GM21737 (cell line): ENCODE data around the gene PHACTR1.

Experiments used
- ATAC-seq: cut with Tn5 transposase; IDR thresholded peaks from one replicate; pipeline ENCODE4 v1.9.1; 2021; ENCODE audit warnings: mild to moderate bottlenecking, moderate library complexity; ENCODE audit not compliant: unreplicated experiment

Gene PHACTR1

DNA sequence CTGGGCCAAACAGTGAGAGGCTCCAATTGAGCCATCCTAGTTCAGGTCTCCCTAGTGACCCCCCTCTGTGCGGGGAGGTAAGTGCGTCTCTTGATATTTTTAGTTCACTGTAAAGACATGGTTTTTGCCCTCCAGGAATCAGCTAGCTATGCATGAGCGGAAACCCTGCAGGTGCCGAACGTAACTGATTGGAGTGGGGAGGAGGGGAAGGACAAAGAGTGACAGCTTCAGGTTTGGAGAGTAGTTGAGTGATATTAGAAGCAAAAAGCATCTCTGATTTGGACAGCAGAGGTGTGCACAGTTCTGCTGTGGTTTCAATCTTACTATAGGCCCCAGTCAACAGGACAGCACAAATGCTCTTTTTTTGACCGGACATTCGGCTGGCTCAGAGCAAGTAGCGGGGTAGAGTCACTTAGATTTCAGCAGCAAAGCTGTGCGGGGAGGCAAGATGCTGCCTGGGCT is 580.0 kb downstream of the PHACTR1 start:
- ATAC-seq, result peak; percentile 45

GRCh38 chr6:13297391-13297790 is 580.8 kb downstream of the PHACTR1 start:
- ATAC-seq, result no peak

DNA sequence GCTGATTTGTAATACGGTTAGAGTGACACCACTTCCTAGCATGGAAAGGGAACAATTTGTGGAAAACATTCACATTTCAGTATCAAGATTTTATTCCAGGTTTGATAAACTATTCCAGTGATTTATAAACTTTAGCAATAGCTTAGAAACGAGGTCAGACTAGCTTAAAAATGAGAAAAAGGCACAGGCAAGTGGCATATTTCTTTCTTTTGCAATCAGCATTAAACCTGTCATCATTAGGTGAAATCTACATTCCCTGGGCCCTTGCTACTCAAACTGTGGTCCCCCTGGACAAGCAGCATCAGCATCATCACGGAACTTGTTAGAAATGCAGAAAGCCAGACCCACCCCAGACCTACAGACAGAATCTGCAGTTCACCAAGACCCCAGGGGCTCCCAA is 581.9 kb downstream of the PHACTR1 start:
- ATAC-seq, result no peak

DNA sequence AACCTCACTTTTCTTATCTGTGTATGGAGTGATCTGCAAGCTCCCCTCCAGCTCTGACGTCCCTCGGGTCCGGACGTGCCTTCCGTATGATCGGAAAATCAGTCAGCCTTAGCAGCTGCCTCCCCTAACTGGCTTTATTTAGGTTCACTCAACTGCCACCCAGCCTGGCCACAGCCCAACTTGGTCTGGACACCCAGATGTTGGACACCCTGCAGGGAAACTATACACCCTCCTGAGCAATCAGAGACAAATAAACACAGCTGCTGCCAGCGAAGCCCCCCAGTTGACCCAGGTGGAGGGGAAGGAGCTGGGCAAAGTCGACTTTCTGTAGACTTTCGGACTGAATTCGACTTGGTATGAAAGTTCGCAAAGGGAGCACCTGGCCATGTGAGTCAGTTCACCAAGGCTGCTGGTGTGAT is 582.8 kb downstream of the PHACTR1 start:
- no peak for ATAC-seq

DNA sequence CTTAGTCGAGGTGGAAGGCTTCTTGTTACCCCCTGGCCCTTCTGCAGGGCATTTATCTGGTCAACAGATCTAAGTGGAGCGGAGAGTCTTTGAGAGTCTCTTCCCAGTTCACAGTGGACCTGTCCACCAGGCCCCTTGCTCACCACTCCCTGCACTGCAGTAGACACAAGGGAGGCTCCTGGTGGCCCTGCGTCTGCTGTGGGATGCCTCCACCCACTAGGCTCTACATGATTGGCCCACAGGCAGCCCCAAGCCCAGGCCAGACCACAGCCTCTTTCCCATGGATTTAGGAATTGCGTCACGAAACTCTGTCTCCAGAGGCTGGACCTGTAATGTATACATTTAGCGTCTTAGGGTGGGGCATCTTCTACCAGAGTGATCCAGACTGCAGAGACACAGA is 583.4 kb downstream of the PHACTR1 start:
- no peak for ATAC-seq

- no peak for ATAC-seq
Measured at GRCh38 chr6:13300643-13301590, 584.4 kb downstream of the PHACTR1 start.

GRCh38 chr6:13302291-13302690 is 585.7 kb downstream of the PHACTR1 start:
- no peak for ATAC-seq

DNA sequence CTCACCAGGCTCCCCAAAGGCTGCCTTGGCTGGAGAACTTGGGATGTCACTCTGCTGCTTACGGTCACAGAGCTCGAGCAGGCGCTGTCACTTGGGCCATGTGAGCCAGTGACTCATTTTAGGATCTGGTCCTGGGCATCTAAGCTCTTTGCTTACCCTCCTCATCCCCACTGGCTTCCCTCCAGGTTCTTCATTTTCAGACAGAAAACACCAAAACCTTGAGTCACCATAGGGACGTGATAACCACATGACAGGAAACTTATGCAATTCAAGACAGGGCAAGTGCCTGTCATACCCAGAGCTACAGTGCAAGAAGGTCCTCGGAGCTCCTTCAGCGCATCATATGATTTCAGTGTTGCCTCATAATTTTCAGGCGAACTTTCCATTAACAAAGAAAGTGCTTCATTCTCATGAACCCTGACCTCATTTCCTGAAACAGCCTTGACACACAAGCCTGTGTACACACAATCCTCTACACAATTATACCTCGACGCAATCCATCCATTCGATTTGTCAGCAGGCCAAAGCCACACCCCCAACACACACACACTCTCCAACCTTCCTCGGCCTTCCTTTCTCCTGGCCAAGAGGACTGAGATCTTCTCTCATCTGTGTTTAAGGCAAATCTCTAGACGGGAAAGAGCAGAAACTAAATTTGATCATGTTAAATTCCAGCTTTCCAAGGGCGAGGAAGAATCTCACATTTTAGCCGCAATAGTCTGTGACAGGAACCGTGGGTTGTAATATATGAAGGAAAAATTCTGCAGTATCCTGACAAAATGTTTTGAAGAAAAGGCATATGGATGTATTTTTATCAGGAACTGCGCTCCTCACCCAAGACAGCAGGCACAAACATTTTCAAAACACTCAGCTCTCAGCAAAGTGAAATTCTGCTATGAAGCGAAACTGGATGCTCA is 586.4 kb downstream of the PHACTR1 start:
- peak; percentile 71 for ATAC-seq

GRCh38 chr6:13303668-13304017 is 587.1 kb downstream of the PHACTR1 start:
- peak; percentile 48 for ATAC-seq

GRCh38 chr6:13304101-13304500 is 587.5 kb downstream of the PHACTR1 start:
- ATAC-seq, result no peak

DNA sequence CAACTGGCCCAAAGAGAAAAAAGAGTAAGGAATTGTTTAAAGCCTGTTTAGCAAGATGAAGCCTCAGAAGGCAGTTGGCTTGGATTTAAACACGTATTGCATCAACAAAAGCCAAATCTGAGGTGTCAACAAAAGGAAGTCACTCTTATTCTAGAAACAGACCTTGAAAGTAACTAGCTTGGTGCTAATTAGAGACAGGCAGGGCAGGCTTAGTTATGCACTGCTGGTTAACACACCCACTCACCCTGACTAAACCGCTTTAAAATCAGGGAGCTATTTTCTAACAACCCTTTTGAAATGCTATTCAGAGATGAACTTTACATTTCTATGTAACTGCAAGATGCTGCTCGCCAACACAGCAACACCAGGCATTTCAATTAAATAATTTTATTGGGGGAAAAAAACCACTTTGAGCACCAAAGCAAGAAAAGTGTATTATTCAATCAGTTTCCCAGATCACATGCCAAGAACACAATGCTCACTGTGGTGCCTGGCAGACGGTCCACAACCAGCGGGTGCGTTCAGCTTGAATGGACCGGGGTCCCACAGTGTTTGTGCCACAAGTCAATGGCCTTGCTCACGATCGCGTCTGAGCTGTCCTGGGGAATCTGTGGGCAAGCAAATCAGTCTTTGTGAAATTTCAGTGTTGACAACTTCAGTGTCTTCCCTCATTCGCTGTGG is 588.2 kb downstream of the PHACTR1 start:
- peak; percentile 32 for ATAC-seq

DNA sequence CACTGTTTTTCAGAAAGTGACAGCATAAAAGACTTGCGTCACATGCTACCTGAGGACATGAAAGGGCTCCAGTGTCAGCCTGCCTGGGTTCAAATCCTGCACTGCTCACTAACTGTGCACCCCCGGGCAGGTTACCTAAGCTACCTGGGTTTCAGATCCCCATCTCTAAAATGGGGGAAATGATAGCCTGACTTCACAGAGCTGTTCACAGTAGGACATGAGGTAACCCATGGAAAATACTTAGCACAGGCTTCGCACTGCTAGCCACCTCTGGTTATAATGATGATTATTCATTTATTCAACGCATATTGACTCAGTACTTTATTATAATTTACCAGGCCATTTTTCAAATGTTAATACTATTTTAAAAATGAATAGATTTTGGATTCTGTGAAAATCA is 588.7 kb downstream of the PHACTR1 start:
- ATAC-seq, result no peak

GRCh38 chr6:13305791-13306190 is 589.2 kb downstream of the PHACTR1 start:
- ATAC-seq, result no peak

GRCh38 chr6:13307508-13307995 is 591.0 kb downstream of the PHACTR1 start:
- no peak for ATAC-seq

- ATAC-seq, result no peak
Measured at GRCh38 chr6:13308332-13308731, 591.8 kb downstream of the PHACTR1 start.

GRCh38 chr6:13311155-13311554 is 594.6 kb downstream of the PHACTR1 start:
- ATAC-seq, result no peak

DNA sequence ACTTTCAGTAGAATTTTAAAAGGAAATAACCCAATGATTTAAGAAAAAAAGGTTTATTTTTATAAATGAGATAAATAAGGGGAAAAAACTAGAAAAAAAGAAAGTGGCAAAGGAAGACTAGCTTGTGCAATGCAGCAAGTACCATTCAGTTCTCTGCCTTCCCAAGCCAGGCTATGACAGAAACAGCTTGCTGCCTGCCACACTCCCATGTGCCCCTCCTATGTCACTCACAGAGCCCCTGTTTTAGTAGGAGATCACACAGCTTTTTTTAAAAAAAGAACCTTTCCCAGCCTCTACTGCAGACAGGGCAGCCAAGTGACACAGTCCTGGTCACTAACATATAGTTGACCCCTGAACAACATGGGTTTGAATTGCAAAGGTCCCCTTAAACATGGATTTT is 598.2 kb downstream of the PHACTR1 start:
- no peak for ATAC-seq

- no peak for ATAC-seq
Measured at GRCh38 chr6:13315896-13316295, 599.3 kb downstream of the PHACTR1 start.

- ATAC-seq, result no peak
Measured at GRCh38 chr6:13318821-13319220, 602.3 kb downstream of the PHACTR1 start.

DNA sequence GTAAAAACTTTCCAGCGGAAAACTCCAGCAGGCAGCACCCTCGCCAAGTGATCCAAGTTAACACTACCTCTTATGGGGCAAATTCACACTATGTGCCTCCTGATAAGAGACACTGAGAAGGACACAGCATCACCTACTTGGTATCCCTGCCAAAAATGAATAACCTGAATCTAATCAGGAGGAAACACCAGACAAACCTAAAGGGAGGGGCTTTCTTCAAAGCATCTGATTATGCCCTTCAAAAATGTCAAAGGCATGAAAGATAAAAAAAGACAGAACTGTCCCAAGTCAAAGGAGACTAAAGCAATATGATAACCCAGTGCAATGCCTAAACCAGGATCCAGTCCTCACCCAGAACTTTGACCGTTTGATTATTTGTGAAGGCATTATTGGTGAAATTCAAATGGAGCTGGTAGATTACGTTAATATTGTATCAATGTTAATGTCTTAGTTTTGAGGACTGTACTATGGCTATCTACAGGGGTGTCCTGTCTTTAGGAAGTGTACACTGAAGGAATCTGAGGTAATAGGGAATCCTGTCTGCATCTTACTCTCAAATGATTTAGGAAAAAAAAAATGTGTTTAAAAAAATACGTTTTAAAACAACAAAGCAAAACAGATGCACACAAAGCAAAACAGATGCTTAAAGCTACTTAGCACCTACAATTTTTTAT is 603.5 kb downstream of the PHACTR1 start:
- ATAC-seq, result no peak
